Measurements from ENCODE around the gene BTBD3. TPM values are rescaled to one million over a fixed set of nuclear protein-coding genes. Genes with fewer than 3 reads are reported as not detected.

Gene BTBD3
- total RNA-seq, 1 donor from 2014 or later: 52.5 TPM

- ATAC-seq: no peak
- intact Hi-C loops (cut with DNase I): no loop called here
- DNase-seq (ENCODE audit: low spot score): no peak
Observed at GRCh38 chr20:11952639-11953038, 34.9 kb downstream of the BTBD3 start.

GRCh38 chr20:11957911-11958310 lies 40.2 kb downstream of the BTBD3 start:
- ATAC-seq (no peak), DNase-seq (ENCODE audit: low spot score) (no peak)
- intact Hi-C loops (cut with DNase I): no loop called here

GRCh38 chr20:11958855-11959254 lies 41.2 kb downstream of the BTBD3 start:
- intact Hi-C loops (cut with DNase I): no loop called here
- ATAC-seq (no peak), DNase-seq (ENCODE audit: low spot score) (no peak)

- intact Hi-C loops (cut with DNase I): no loop called here
- DNase-seq (ENCODE audit: low spot score) (no peak), ATAC-seq (no peak)
Observed at GRCh38 chr20:11965602-11966001, 47.9 kb downstream of the BTBD3 start.

GRCh38 chr20:11966186-11966585 lies 48.5 kb downstream of the BTBD3 start:
- intact Hi-C loops (cut with DNase I): no loop called here
- ATAC-seq: no peak
- DNase-seq (ENCODE audit: low spot score): no peak

- no peak for DNase-seq (ENCODE audit: low spot score)
- intact Hi-C loops (cut with DNase I): no loop called here
- ATAC-seq: no peak
Observed at GRCh38 chr20:11970243-11970836, 52.6 kb downstream of the BTBD3 start.

GRCh38 chr20:11972478-11972877 lies 54.8 kb downstream of the BTBD3 start:
- ATAC-seq (no peak), DNase-seq (ENCODE audit: low spot score) (no peak)
- intact Hi-C loops (cut with DNase I): no loop called here

Measured in sciatic nerve (tissue), 2 donors.